ENCODE data around the gene WFIKKN1.

WFIKKN1 gene, protein sequence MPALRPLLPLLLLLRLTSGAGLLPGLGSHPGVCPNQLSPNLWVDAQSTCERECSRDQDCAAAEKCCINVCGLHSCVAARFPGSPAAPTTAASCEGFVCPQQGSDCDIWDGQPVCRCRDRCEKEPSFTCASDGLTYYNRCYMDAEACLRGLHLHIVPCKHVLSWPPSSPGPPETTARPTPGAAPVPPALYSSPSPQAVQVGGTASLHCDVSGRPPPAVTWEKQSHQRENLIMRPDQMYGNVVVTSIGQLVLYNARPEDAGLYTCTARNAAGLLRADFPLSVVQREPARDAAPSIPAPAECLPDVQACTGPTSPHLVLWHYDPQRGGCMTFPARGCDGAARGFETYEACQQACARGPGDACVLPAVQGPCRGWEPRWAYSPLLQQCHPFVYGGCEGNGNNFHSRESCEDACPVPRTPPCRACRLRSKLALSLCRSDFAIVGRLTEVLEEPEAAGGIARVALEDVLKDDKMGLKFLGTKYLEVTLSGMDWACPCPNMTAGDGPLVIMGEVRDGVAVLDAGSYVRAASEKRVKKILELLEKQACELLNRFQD

DNA sequence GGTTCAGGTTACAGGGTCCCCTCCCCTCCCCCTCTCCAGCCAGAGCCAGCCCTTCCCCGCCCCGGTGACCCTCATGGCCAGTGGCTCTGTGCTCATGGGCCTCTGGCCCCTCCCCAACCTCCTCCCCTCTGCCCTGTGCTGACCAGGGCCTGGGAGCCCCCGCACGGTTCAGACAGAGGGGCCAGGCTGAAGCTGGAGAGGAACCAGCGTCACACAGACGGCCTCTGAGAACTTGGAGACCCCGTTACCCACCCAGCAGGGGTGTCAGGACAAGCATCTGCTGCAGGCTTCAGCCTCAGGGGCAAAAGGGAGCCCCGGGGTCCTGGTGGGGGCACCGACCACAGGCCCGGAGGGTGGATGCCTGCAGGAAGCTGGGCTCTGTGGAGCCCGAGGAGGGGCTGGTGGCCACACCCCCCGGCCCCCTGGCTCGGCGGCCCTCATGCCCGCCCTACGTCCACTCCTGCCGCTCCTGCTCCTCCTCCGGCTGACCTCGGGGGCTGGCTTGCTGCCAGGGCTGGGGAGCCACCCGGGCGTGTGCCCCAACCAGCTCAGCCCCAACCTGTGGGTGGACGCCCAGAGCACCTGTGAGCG lies at the start of gene WFIKKN1:
TSS of gene WFIKKN1 (plus strand) at position 171 of the 591 bp plus-strand sequence. CDS start at position 440, 269 bp downstream.
- Histone ChIP-seq H3K27ac (0 out of 2 replicates have a peak within 1 kb of the TSS, but pooled peaks have one; percentile 26), H3K9ac (peak within 1 kb of the TSS; percentile 34; the same call in 1 of the 2 replicates)

DNA sequence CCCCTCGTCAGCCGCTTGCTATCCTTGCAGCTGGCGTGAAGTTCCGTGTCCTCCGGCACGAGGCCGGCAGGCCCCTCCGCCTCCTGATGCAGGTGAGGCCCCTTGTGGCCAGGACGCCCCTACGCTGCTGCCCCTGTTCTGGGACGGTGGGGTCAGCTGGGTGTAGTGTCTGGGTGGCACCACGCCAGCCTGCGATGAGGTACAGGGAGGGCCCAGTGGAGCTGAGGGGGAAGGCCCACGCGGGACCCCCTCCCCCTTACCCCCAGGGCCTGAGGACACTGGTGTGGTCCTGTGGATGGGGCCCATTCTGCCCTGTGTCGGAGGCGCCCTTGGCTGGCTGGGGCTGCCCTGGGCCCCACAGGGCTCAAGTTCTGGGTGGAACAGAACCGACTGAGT lies 48.6 kb upstream of the WFIKKN1 start:
- H3K4me2 ChIP-seq = no peak overlapping the region
- no peak overlapping the region for H3K27ac ChIP-seq
- H3K4me1 ChIP-seq = peaks cover 74% of the 10 kb centered on the region

More for the DNA sequence above, at the start of gene WFIKKN1:
- Histone ChIP-seq H3K9me3 (no peaks in the 10 kb centered on the region), H4K20me1 (peaks cover 64% of the 10 kb centered on the region), H3K4me3 (no peak within 1 kb of the TSS), H3K4me2 (peak within 1 kb of the TSS; percentile 66), H3K36me3 (peaks cover 64% of the 10 kb centered on the region), H3K27me3 (no peaks in the 10 kb centered on the region), H3K4me1 (peaks cover 38% of the 10 kb centered on the region)
- TF ChIP-seq Cebpa-rat (IDR thresholded peaks at IDR 0.05) = no peak

DNA sequence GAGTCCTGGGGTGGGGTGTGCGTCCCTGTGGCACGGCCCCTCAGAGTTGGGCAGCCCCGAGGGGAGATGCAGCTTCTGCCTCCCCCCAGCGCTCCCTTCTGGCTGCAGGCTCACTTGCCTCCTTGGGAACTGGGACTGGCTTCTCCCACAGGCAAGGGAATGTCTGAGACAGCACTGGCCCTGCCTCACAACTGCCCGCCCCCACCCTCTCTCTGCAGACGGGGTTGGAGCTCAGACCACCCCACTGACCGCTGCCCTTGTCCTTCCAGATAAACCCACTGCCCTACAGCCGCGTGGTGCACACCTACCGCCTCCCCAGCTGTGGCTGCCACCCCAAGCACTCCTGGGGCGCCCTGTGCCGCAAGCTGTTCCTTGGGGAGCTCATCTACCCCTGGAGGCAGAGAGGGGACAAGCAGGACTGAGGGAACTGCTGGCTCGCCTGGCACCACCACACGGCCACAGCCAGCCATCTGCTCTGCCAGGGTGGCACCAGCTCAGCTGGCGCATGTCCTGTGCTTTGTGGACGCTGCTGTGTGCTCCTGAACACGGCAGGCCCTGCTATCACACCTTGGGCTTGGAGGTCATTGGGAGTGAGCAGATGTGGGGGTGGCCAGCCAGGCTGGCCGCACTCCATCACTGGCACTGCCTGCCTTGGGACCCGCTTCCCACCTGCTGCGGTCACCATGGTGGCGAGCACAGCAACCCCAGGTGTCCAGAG lies 48.0 kb upstream of the WFIKKN1 start:
- Histone ChIP-seq H3K27me3 (no peaks in the 10 kb centered on the region), H4K20me1 (peaks cover 12% of the 10 kb centered on the region; the same call in 1 of the 2 replicates), H3K4me1 (peaks cover 74% of the 10 kb centered on the region), H3K4me3 (peak overlapping the region; percentile 15; the same call in 1 of the 2 replicates), H3K36me3 (0 out of 2 replicates have a peak, but pooled peaks cover 8% of the 10 kb centered on the region), H3K9me3 (no peaks in the 10 kb centered on the region), H3K4me2 (peak overlapping the region; percentile 84), H3K27ac (peak overlapping the region; percentile 70), H3K9ac (peak overlapping the region; percentile 58; the same call in 1 of the 2 replicates)
- TF ChIP-seq Cebpa-rat (IDR thresholded peaks at IDR 0.05) = no peak

More for the DNA sequence above, 48.6 kb upstream of the WFIKKN1 start:
- Histone ChIP-seq H4K20me1 (peaks cover 7% of the 10 kb centered on the region; the same call in 1 of the 2 replicates), H3K27me3 (no peaks in the 10 kb centered on the region), H3K9ac (no peak overlapping the region), H3K9me3 (no peaks in the 10 kb centered on the region), H3K4me3 (no peak overlapping the region), H3K36me3 (0 out of 2 replicates have a peak, but pooled peaks cover 8% of the 10 kb centered on the region)
- TF ChIP-seq Cebpa-rat (IDR thresholded peaks at IDR 0.05) = no peak

DNA sequence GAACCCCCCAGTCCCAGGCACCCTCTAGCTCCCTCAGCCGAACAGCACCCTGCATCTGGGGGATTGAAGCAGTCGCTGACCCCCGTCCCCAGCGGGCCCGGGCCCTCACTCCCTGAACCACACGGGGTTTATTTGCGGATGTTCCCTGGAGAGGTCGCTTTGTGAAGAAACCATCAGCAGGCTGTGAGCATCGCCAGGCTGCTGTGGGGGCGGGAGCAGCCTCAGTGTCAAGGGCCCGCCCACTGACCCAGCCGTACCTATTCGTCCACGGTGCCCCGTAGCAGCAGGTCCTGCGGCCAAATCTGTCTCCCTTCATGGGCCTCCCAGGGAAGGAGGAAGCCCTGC lies 47.3 kb upstream of the WFIKKN1 start:
- peak overlapping the region; percentile 84 for H3K4me2 ChIP-seq
- no peak for TF ChIP-seq Cebpa-rat (IDR thresholded peaks at IDR 0.05)
- peak overlapping the region; percentile 15; the same call in 1 of the 2 replicates for H3K4me3 ChIP-seq
- no peaks in the 10 kb centered on the region for H3K27me3 ChIP-seq
- no peaks in the 10 kb centered on the region for H3K9me3 ChIP-seq
- H3K9ac ChIP-seq = peak overlapping the region; percentile 58
- peaks cover 73% of the 10 kb centered on the region for H3K4me1 ChIP-seq
- peaks cover 18% of the 10 kb centered on the region; the same call in 1 of the 2 replicates for H4K20me1 ChIP-seq
- H3K36me3 ChIP-seq = 0 out of 2 replicates have a peak, but pooled peaks cover 8% of the 10 kb centered on the region
- peak overlapping the region; percentile 70 for H3K27ac ChIP-seq

DNA sequence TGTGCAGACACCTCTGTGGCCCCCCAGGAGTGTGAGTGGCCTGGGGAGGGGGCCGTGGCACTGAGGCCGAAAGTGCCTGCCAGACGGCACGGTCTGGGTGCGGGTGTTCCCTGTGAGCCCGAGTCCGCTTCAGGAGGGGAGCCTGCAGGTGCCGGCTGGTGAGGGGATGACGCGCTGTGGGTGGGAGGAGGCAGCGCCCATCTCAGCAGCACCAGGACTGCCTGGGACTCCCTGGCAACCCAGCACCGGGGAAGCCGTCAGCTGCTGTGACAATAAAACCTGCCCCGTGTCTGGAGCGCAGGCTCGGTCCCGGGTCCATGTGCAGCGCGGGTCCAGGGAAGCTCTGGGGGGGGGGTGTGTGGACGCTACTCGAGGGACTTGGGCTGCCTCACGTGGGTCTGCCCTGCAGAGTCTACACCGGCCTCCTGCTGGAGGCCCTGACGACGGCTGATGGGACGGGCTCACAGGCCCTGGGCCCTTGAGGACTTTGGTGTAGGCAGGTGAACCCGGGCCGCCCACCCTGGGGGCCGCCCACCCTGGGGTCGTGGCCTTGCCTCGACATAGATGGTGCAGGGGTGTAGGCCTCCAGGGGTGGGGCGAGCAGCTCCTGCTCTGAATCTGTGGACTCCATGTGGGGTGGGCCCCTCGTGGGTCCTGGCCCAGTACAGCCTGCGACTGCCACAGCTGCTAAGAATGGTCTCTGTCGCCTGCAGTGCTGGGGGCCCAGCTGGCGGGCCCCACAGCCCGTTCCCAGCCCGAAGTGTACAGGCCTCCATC lies 46.8 kb upstream of the WFIKKN1 start:
- Histone ChIP-seq H3K4me1 (peaks cover 68% of the 10 kb centered on the region), H3K9me3 (no peaks in the 10 kb centered on the region), H3K27ac (peak overlapping the region; percentile 70), H3K4me2 (peak overlapping the region; percentile 84), H4K20me1 (peaks cover 21% of the 10 kb centered on the region; the same call in 1 of the 2 replicates), H3K4me3 (peak overlapping the region; percentile 15; the same call in 1 of the 2 replicates), H3K27me3 (no peaks in the 10 kb centered on the region), H3K36me3 (0 out of 2 replicates have a peak, but pooled peaks cover 8% of the 10 kb centered on the region), H3K9ac (peak overlapping the region; percentile 58)
- no peak for TF ChIP-seq Cebpa-rat (IDR thresholded peaks at IDR 0.05)

DNA sequence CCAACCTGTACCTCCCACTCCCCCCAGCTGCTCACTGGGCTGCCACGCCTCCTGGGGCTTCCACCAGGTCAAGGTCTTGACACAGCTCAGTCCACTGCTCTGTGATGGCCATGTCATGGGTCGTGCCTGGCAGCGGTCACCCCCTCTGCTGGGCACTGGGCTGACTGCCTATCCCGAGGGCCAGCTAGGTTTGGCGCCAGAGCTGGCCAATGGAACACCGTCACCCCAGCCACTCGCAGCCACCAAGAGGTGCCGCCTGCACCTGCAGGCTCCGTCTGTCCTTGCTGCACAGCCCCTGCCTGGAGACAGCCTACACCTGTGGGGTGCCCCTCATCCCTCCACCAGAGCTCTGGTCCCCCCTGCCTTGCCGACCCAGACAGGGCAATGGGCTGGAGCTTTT lies 45.4 kb upstream of the WFIKKN1 start:
- Histone ChIP-seq H3K4me2 (peak overlapping the region; percentile 17; the same call in 1 of the 2 replicates), H3K27ac (no peak overlapping the region), H3K4me3 (no peak overlapping the region), H3K9ac (no peak overlapping the region), H3K27me3 (no peaks in the 10 kb centered on the region), H3K36me3 (0 out of 2 replicates have a peak, but pooled peaks cover 8% of the 10 kb centered on the region), H4K20me1 (peaks cover 24% of the 10 kb centered on the region), H3K4me1 (peaks cover 55% of the 10 kb centered on the region), H3K9me3 (no peaks in the 10 kb centered on the region)
- TF ChIP-seq Cebpa-rat (IDR thresholded peaks at IDR 0.05) = no peak

DNA sequence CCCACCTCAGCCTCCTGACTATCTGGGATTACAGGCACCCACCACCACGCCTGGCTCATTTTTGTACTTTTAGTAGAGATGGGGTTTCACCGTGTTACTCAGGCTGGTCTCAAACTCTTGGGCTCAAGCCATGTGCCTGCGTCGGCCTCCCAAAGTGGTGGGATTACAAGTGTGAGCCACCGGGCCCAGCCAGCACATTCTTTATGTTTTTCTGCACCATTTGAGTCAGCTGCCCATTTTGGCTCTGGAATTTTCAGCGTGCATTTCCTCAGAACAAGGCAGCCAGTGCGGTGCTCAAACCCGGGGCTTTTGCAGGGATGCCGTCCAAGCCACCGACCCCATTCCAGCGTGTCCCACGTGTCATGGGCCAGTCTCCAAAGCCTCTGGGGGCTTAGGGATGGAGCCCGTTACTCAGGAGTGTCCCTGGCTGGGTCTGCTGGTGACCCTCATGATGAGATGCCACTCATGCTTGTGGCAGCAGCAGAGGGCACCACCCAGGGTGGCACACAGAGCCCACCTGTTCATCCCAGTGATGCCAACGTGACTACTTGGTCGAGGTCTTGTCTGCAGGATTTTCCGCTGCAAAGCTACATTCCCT lies 44.6 kb upstream of the WFIKKN1 start:
- H3K36me3 ChIP-seq = 0 out of 2 replicates have a peak, but pooled peaks cover 5% of the 10 kb centered on the region
- peak overlapping the region; percentile 93; the same call in 1 of the 2 replicates for H3K4me2 ChIP-seq
- TF ChIP-seq Cebpa-rat (IDR thresholded peaks at IDR 0.05) = no peak
- no peaks in the 10 kb centered on the region for H3K9me3 ChIP-seq
- H3K4me1 ChIP-seq = peaks cover 63% of the 10 kb centered on the region
- H3K9ac ChIP-seq = no peak overlapping the region
- peaks cover 32% of the 10 kb centered on the region for H4K20me1 ChIP-seq
- H3K27me3 ChIP-seq = no peaks in the 10 kb centered on the region
- no peak overlapping the region for H3K4me3 ChIP-seq
- H3K27ac ChIP-seq = no peak overlapping the region
